CD14-positive monocyte (primary cell): ENCODE results near the gene PI4KA. TPM values are rescaled to one million over a fixed set of nuclear protein-coding genes. Genes with fewer than 3 reads are reported as not detected.

Experiments used
- DNase-seq, 3 donors: peaks; one replicate each; pipeline ENCODE4 v3.0.0-alpha.2; 2011 to 2022
- H2AFZ ChIP-seq: 2 replicates; pipeline ENCODE4 v1.6.0; 2012; ENCODE audit warnings: mild to moderate bottlenecking, low read depth, low read length, inconsistent platforms; ENCODE audit not compliant: insufficient read depth, poor library complexity, severe bottlenecking
- H3K27ac ChIP-seq, 2 donors: 1 replicate in 1 of 2; 2 replicates in 1 of 2; pipeline ENCODE4 v1.5.1; 2012 to 2013; ENCODE audit warnings: low read length in 2 of 2, control low read depth in 1 of 2, inconsistent platforms in 1 of 2, low read depth in 1 of 2, mild to moderate bottlenecking in 1 of 2
- H3K27me3 ChIP-seq, 2 donors: one replicate each; pipeline versions ENCODE4 v1.6.0 to v1.6.1; 2011 to 2013; ENCODE audit warnings: low read length in 2 of 2; ENCODE audit not compliant: control insufficient read depth in 2 of 2, insufficient read depth in 2 of 2
- H3K36me3 ChIP-seq, 2 donors: replicated peaks in 1 of 2; 1 replicate in 1 of 2; 2 replicates in 1 of 2; pipeline versions ENCODE4 v1.5.1 to v1.6.1; 2012 to 2013; ENCODE audit warnings: low read length in 2 of 2, control low read depth in 1 of 2, inconsistent platforms in 1 of 2, mild to moderate bottlenecking in 1 of 2; ENCODE audit not compliant: insufficient read depth in 2 of 2, control insufficient read depth in 1 of 2
- H3K4me1 ChIP-seq, 2 donors: 1 replicate in 1 of 2; 2 replicates in 1 of 2; pipeline versions ENCODE4 v1.5.1 to v1.6.1; 2012 to 2013; ENCODE audit warnings: low read length in 2 of 2, control low read depth in 1 of 2, inconsistent platforms in 1 of 2, mild to moderate bottlenecking in 1 of 2, moderate library complexity in 1 of 2; ENCODE audit not compliant: insufficient read depth in 2 of 2, control insufficient read depth in 1 of 2
- H3K4me2 ChIP-seq: replicated peaks from 2 replicates; pipeline ENCODE3; 2012; ENCODE audit warnings: low read length, moderate library complexity, mild to moderate bottlenecking; ENCODE audit not compliant: poor library complexity, severe bottlenecking; ENCODE audit errors: extremely low read depth
- H3K4me3 ChIP-seq, 3 experiments: fragments of 200-600 bp in 1 of 3; sonication (generic) in 1 of 3; replicated peaks in 1 of 3; 1 replicate in 2 of 3; 2 replicates in 1 of 3; pipeline ENCODE4 v1.5.1; 2011 to 2013; ENCODE audit warnings: low read length in 3 of 3, mild to moderate bottlenecking in 3 of 3, control low read depth in 2 of 3, low read depth in 2 of 3, inconsistent platforms in 1 of 3, moderate library complexity in 1 of 3
- H3K79me2 ChIP-seq: 2 replicates; pipeline ENCODE4 v1.6.0; 2012; ENCODE audit warnings: mild to moderate bottlenecking, control low read depth, inconsistent platforms, low read length, moderate library complexity; ENCODE audit not compliant: insufficient read depth
- H3K9ac ChIP-seq: 2 replicates; pipeline ENCODE4 v1.6.0; 2017; ENCODE audit warnings: low read length, mild to moderate bottlenecking; ENCODE audit not compliant: insufficient read depth, poor library complexity, severe bottlenecking
- H3K9me3 ChIP-seq, 2 donors: replicated peaks in 1 of 2; 1 replicate in 1 of 2; 2 replicates in 1 of 2; pipeline versions ENCODE4 v1.5.1 to v1.6.1; 2012 to 2013; ENCODE audit warnings: low read length in 2 of 2, control low read depth in 1 of 2; ENCODE audit not compliant: control insufficient read depth in 1 of 2, insufficient read depth in 1 of 2
- H4K20me1 ChIP-seq: 2 replicates; pipeline ENCODE4 v1.6.0; 2012; ENCODE audit warnings: mild to moderate bottlenecking, low read length, control low read depth, moderate library complexity; ENCODE audit not compliant: insufficient read depth
- H3K27ac Mint-ChIP-seq, 7 donors: one replicate each; pipeline ENCODE4 v1.8.0; 2020; ENCODE audit warnings: mild to moderate bottlenecking in 7 of 7, mixed read lengths in 7 of 7, moderate library complexity in 6 of 7, inconsistent platforms in 2 of 7
- H3K27me3 Mint-ChIP-seq, 3 donors: one replicate each; pipeline ENCODE4 v1.8.0; 2021 to 2022; ENCODE audit warnings: low read depth in 3 of 3, mild to moderate bottlenecking in 3 of 3, mixed read lengths in 3 of 3, moderate library complexity in 3 of 3, inconsistent platforms in 1 of 3
- H3K36me3 Mint-ChIP-seq, 2 donors: one replicate each; pipeline ENCODE4 v1.8.0; 2020; ENCODE audit warnings: mixed read lengths in 2 of 2, inconsistent platforms in 1 of 2, mild to moderate bottlenecking in 1 of 2
- H3K4me1 Mint-ChIP-seq: one replicate; pipeline ENCODE4 v1.8.0; 2020; ENCODE audit warnings: mild to moderate bottlenecking, mixed read lengths
- H3K4me3 Mint-ChIP-seq, 2 donors: one replicate each; pipeline ENCODE4 v1.8.0; 2020; ENCODE audit warnings: mild to moderate bottlenecking in 2 of 2, mixed read lengths in 2 of 2, moderate library complexity in 1 of 2
- H3K9me3 Mint-ChIP-seq, 7 donors: one replicate each; pipeline ENCODE4 v1.8.0; 2020 to 2022; ENCODE audit warnings: mixed read lengths in 7 of 7, mild to moderate bottlenecking in 6 of 7, moderate library complexity in 6 of 7, inconsistent platforms in 2 of 7
- CTCF ChIP-seq: fragments of 200-600 bp; IDR thresholded peaks from one replicate; pipeline ENCODE4 v1.8.0; 2022; ENCODE audit warnings: antibody characterized with exemption, mild to moderate bottlenecking
- whole genome bisulfite sequencing: methylation state at CpG from one replicate; pipeline ENCODE4 v1.1.5; 2013; ENCODE audit warnings: missing lambda C conversion rate; ENCODE audit not compliant: insufficient coverage; 5-methylcytosine and 5-hydroxymethylcytosine counted together
- intact Hi-C, 2 donors: fragments of 100-400 bp; cut with micrococcal nuclease; formaldehyde crosslinking; loops; one replicate each; pipeline versions ENCODE4 v1.15.0 to v1.15.1; 2023
- polyA plus RNA-seq, 3 donors: library from polyadenylated mRNA; depleted of rRNA in 1 of 3; unstranded in 2 of 3; stranded (reverse) in 1 of 3; fragments of 300-500 nt in 2 of 3; fragments of >200 nt in 1 of 3; fragmentation: Illumina TruSeq in 2 of 3; gene quantifications; 1 replicate in 2 of 3; 2 replicates in 1 of 3; pipeline ENCODE4 v1.2.3, GENCODE V29; 2012 to 2021

Gene PI4KA
- polyA plus RNA-seq, 3 donors = 22.8 to 74.4 (median 38.2) TPM

GRCh38 chr22:20761536-20761935 is 97.1 kb downstream of the PI4KA start:
- intact Hi-C loops = no loop called here
- Mint-ChIP-seq H3K4me3 (no peak overlapping the region), H3K36me3 (peaks cover 75 to 93% of the 10 kb centered on the region in 2 donors), H3K9me3 (no peaks in the 10 kb centered on the region), H3K27me3 (peaks cover 0 to 1% (median 0%) of the 10 kb centered on the region in 3 donors), H3K27ac (peak overlapping the region in 3 of 7 donors; percentile 25 to 51 (median 46)), H3K4me1 (no peaks in the 10 kb centered on the region)
- no peak for DNase-seq
- H3K4me1 ChIP-seq = no peaks in the 10 kb centered on the region
- no peaks in the 10 kb centered on the region for H3K27me3 ChIP-seq
- H3K79me2 ChIP-seq = no peaks in the 10 kb centered on the region
- no peaks in the 10 kb centered on the region for H3K9me3 ChIP-seq
- no peak overlapping the region for H3K9ac ChIP-seq
- no peaks in the 10 kb centered on the region for H4K20me1 ChIP-seq
- peaks cover 63 to 90% of the 10 kb centered on the region in 2 donors for H3K36me3 ChIP-seq
- 100% methylated on average over 1 of the region's 2 CpGs for WGBS
- no peak overlapping the region for H3K4me2 ChIP-seq
- no peak overlapping the region for H3K27ac ChIP-seq
- H2AFZ ChIP-seq = no peak overlapping the region
- no peak overlapping the region for H3K4me3 ChIP-seq
- TF ChIP-seq CTCF = no peak

DNA sequence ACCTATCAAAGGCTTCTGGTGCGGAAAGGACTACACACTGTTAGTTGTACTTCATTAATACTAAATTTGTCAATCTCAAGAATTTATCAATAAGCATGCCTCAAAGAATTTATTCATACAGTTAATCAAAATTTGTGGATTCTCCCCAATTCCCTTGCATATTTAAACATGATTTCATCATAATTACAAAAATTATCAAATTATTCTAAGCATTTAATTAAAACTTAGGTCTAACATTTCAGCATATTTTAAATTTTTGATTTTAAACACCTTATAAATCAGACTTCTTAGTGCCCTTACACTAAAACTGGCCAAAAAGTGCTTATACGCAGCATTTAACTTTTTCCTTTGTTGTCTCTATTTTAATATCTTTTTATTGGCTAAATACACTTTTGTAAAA is 98.5 kb downstream of the PI4KA start:
- Mint-ChIP-seq H3K4me3 (no peak overlapping the region), H3K9me3 (no peaks in the 10 kb centered on the region), H3K27me3 (peaks cover 0 to 1% (median 0%) of the 10 kb centered on the region in 3 donors), H3K4me1 (no peaks in the 10 kb centered on the region), H3K27ac (no peak overlapping the region), H3K36me3 (peaks cover 67 to 94% of the 10 kb centered on the region in 2 donors)
- Histone ChIP-seq H3K27ac (no peak overlapping the region), H3K9ac (no peak overlapping the region), H3K36me3 (peaks cover 54 to 86% of the 10 kb centered on the region in 2 donors), H2AFZ (no peak overlapping the region), H3K79me2 (no peaks in the 10 kb centered on the region), H3K4me3 (no peak overlapping the region), H3K4me1 (no peaks in the 10 kb centered on the region), H4K20me1 (no peaks in the 10 kb centered on the region), H3K4me2 (no peak overlapping the region), H3K27me3 (no peaks in the 10 kb centered on the region), H3K9me3 (no peaks in the 10 kb centered on the region)
- no CpG with 5 or more reads among the region's 2 CpGs for WGBS
- no peak for TF ChIP-seq CTCF
- intact Hi-C loops = no loop called here
- DNase-seq = no peak
